Choroid plexus epithelial cell (primary cell): ENCODE results near the gene FNIP2.
"Not testable (repeated sequence)": the region's sequence is repeated elsewhere in the genome, so short reads cannot be mapped to it uniquely, and the experiment has no call there.

Experiments
- DNase-seq: peaks from one replicate; pipeline ENCODE4 v3.0.0-alpha.2; 2010; ENCODE audit warnings: low read depth
- H3K4me3 ChIP-seq: 2 replicates; pipeline ENCODE4 v1.5.1; 2011; ENCODE audit warnings: low read depth, mild to moderate bottlenecking, control low read depth, low read length, moderate library complexity
- CTCF ChIP-seq: conservative IDR thresholded peaks from 2 replicates; pipeline ENCODE4 v1.5.1; 2011; ENCODE audit warnings: low read depth, mild to moderate bottlenecking, control low read depth, inconsistent platforms, low read length, moderate library complexity

The FNIP2 gene

DNA sequence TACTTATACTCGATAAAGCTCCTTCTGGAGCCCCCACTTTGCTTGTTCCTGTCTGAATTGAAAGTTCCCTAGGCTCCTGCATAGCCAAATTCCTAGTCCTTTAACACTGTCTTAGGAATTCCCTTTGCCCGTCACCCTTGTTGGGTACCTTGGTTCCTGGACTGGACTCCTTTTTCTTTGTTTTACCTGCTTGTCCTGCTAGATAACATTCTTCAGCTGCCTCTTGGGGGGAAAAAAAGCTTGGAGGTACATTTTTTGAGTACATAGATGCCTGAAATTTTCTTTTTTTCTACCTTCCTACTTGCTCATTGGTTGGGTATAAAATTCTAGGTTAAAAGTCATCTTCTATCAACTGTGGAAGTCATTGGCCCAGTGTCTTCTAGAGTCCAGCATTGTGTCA is 179.2 kb downstream of the FNIP2 start:
- DNase-seq = no peak
- H3K4me3 ChIP-seq = no peak overlapping the region
- no peak for TF ChIP-seq CTCF

DNA sequence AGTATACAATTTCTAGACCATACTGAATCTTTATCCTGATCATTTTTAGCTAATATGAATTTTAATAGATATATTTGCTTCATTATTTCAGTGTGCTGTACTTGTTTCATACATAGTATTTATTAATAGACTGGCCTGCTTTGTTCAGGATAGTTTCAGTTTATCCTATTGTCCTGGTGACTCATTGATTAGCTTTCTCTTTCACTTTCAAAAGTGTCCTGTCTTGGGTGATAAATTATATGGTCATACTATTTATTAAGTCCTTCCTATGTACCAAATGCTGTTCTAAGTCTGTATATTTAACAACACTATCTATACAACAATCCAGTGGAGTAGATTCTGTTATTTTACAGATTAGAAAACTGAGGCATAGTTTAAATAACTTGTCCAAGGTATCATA is 180.3 kb downstream of the FNIP2 start:
- TF ChIP-seq CTCF = no peak
- DNase-seq = peak; percentile 69
- H3K4me3 ChIP-seq = no peak overlapping the region

DNA sequence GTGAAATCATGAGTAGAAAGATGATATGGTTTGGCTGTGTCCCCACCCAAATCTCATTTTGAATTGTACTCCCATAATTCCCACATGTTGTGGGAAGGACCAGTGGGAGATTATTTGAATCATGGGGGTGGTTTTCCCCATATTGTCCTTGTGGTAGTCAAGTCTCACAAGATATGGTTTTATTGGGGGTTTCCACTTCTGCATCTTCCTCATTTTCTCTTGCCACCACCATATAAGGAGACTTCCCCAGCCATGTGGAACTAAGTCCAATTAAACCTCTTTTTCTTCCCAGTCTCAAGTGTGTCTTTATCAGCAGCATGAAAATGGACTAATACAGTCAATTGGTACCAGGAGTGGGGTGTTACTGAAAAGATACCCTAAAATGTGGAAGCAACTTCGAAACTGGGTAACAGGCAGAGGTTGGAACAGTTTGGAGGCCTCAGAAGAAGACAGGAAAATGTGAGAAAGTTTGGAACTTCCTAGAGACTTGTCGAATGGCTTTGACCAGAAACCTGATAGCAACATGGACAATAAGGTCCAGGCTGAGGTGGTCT is 183.5 kb downstream of the FNIP2 start:
- not testable (repeated sequence) for H3K4me3 ChIP-seq, DNase-seq

GRCh38 chr4:158956345-158956744 is 187.5 kb downstream of the FNIP2 start:
- not testable (repeated sequence) for H3K4me3 ChIP-seq, DNase-seq

DNA sequence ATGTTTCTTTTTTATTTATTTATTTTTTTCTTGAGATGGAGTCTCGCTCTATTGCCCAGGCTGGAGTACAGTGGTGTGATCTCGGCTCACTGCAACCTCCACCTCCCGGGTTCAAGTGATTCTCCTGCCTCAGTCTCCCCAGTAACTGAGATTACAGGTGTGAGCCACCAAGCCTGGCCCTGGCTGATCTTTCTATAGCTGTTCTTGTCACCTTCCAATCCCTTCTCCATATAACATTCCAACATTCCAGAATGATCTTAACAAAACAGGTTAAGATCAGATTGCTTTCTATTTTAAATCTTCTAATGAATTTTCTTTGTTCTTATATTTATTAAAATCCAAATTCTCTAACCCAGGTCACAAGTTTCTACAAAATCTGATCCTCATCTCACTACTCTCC is 188.1 kb downstream of the FNIP2 start:
- DNase-seq, H3K4me3 ChIP-seq: not testable (repeated sequence)
